HEK293 (cell line): ENCODE data around the gene GFRAL.

Experiments used
- ZBTB17 ChIP-seq: fragments of 450-650 bp; formaldehyde crosslinking; IDR thresholded peaks from 2 replicates; pipeline ENCODE4 v1.5.1; 2016; ENCODE audit warnings: missing biosample characterization, missing genetic modification characterization
- ZBTB7A ChIP-seq: fragments of 450-650 bp; formaldehyde crosslinking; IDR thresholded peaks from 2 replicates; pipeline ENCODE4 v1.5.1; 2016; ENCODE audit warnings: low read depth, missing biosample characterization, missing genetic modification characterization
- ZNF239 ChIP-seq: fragments of 450-650 bp; formaldehyde crosslinking; IDR thresholded peaks from 2 replicates; pipeline ENCODE4 v1.5.1; 2016; ENCODE audit warnings: missing biosample characterization, missing genetic modification characterization
- ZNF302 ChIP-seq: fragments of 450-650 bp; formaldehyde crosslinking; IDR thresholded peaks from 2 replicates; pipeline ENCODE4 v1.5.1; 2016; ENCODE audit warnings: missing biosample characterization, missing genetic modification characterization, low read depth
- ZNF426 ChIP-seq: fragments of 450-650 bp; formaldehyde crosslinking; IDR thresholded peaks from 2 replicates; pipeline ENCODE4 v1.5.1; 2017; ENCODE audit warnings: missing biosample characterization, missing genetic modification characterization, mild to moderate bottlenecking, inconsistent platforms, moderate library complexity
- ZNF558 ChIP-seq: fragments of 450-650 bp; formaldehyde crosslinking; IDR thresholded peaks from 2 replicates; pipeline ENCODE4 v1.5.1; 2016; ENCODE audit warnings: missing biosample characterization, missing genetic modification characterization
- TF ChIP-seq, protein P1 (sequence below): fragments of 450-650 bp; formaldehyde crosslinking; IDR thresholded peaks from 2 replicates; pipeline ENCODE4 v1.5.1; 2016; ENCODE audit warnings: missing biosample characterization, missing genetic modification characterization

DNA sequence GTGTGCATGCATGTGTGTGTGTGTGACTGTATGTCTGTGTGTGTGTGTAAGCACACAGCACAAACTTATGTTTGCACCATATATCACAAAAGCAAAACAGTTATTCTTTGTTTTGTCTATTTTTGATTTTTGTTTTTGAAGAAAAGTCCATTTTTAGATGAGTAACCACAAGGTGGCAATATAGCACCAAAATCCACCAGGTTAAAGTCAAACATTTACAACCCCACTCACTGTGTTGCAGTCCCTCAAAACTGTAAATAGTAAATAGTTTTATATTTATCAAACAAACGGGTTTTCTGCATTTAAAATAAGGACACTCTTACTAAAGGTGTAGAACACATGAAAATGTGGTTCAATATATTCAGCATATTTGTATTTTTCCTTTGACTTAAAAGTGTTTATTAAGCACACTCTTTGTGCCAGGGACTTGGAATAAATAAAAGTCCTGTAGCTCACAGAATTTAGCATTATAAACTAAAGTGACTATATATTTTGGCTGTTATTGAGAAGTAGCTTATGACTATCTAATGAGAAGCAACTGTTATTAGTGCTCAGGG is 118.5 kb downstream of the GFRAL start:
- no peak for TF ChIP-seq ZNF426 (tag by site-specific recombination)
- TF ChIP-seq, protein P1, sequence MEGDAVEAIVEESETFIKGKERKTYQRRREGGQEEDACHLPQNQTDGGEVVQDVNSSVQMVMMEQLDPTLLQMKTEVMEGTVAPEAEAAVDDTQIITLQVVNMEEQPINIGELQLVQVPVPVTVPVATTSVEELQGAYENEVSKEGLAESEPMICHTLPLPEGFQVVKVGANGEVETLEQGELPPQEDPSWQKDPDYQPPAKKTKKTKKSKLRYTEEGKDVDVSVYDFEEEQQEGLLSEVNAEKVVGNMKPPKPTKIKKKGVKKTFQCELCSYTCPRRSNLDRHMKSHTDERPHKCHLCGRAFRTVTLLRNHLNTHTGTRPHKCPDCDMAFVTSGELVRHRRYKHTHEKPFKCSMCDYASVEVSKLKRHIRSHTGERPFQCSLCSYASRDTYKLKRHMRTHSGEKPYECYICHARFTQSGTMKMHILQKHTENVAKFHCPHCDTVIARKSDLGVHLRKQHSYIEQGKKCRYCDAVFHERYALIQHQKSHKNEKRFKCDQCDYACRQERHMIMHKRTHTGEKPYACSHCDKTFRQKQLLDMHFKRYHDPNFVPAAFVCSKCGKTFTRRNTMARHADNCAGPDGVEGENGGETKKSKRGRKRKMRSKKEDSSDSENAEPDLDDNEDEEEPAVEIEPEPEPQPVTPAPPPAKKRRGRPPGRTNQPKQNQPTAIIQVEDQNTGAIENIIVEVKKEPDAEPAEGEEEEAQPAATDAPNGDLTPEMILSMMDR (tag by site-specific recombination), result 0 out of 2 replicates have a peak, but pooled peaks have one; percentile 33
- no peak for TF ChIP-seq ZNF302 (tag by site-specific recombination)
- no peak for TF ChIP-seq ZBTB17 (tag by site-specific recombination)
- no peak for TF ChIP-seq ZBTB7A (tag by site-specific recombination)
- no peak for TF ChIP-seq ZNF239 (tag by site-specific recombination)
- no peak for TF ChIP-seq ZNF558 (tag by site-specific recombination)
